ENCODE measurements around the gene NEGR1. TPM values are rescaled to one million over a fixed set of nuclear protein-coding genes. Genes with fewer than 3 reads are reported as not detected.

Gene NEGR1
- total and polyA plus RNA-seq, 9 of the 15 experiments (the other 6 are each of a cell fraction or from before 2014, with no cell fraction given): not detected

DNA sequence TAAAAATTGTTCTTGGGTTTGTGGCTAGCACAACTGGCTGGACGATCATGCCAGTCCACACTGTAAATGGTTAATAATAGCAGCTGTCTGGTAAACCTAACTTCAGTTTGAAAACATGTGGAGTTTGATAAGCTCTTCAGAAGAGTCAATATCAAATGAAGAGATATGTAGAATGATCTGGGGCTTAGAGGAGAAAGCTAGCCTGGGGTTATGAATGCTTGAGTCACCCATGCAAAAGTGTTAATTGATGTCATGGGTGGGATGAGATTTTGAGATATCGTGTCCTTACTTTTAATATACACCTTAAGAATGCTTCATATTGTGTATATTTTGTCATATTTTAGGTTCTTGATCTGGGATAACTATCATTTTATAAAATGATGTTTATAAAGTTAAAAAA, 646.8 kb downstream of the NEGR1 start:
- no peaks in the 10 kb centered on the region for H3K27me3 ChIP-seq (ENCODE audit: control insufficient read depth in 2 of 2, insufficient read depth in 2 of 2, low read length in 2 of 2)
- ChIA-PET CTCF (ENCODE audit: low intra/inter-chr PET ratio) (no interaction called here), POLR2A (no interaction called here)
- H2AFZ ChIP-seq (ENCODE audit: low read depth, low read length): no peak overlapping the region
- no peak for ATAC-seq
- no peak for DNase-seq (ENCODE audit: extremely low read depth in 1 of 4, low spot score in 3 of 4)
- H3K9ac ChIP-seq (ENCODE audit: insufficient read depth in 1 of 2, low read depth in 2 of 2, low read length in 2 of 2): no peak overlapping the region
- H3K9me1 ChIP-seq (ENCODE audit: control insufficient read depth, insufficient read depth, low read length): no peaks in the 10 kb centered on the region
- H4K20me1 ChIP-seq (replicated peaks; ENCODE audit: control insufficient read depth, insufficient read depth, low read length): no peaks in the 10 kb centered on the region
- intact Hi-C loops (cut with micrococcal nuclease) (no loop called here), in situ Hi-C loops (cut with MboI) (no loop called here)
- no TSS peak for BruUV-seq (replicated peaks)
- H3K4me3 ChIP-seq: no peak overlapping the region
- 4% methylated on average over 2 of the region's 2 CpGs for WGBS (ENCODE audit: insufficient coverage, low coverage, missing lambda C conversion rate)
- H3K4me1 ChIP-seq (replicated peaks in 1 of 2; ENCODE audit: control insufficient read depth in 2 of 2, insufficient read depth in 2 of 2, low read length in 2 of 2): no peaks in the 10 kb centered on the region
- no peak overlapping the region for H3K4me2 ChIP-seq (ENCODE audit: insufficient read depth, low read length)
- H3K36me3 ChIP-seq (ENCODE audit: control insufficient read depth, insufficient read depth, low read length): no peaks in the 10 kb centered on the region
- H3K9me3 ChIP-seq (replicated peaks; ENCODE audit: control insufficient read depth, insufficient read depth, low read depth, low read length): no peaks in the 10 kb centered on the region
- H3K27ac ChIP-seq (ENCODE audit: extremely low read depth, low read depth, low read length): no peak overlapping the region
- no peak for FAIRE-seq
- H3K79me2 ChIP-seq (ENCODE audit: control insufficient read depth, insufficient read depth, low read length): no peaks in the 10 kb centered on the region
- no peak for TF ChIP-seq RAD51 (IDR thresholded peaks at IDR 0.05; ENCODE audit: borderline replicate concordance, low read depth)
- TF ChIP-seq BRD9 (IDR thresholded peaks at IDR 0.05; ENCODE audit: low read depth, partially characterized antibody): no peak
- TF ChIP-seq ZNF124 (CRISPR knock-in tag; IDR thresholded peaks at IDR 0.05): no peak
- TF ChIP-seq, protein P1, sequence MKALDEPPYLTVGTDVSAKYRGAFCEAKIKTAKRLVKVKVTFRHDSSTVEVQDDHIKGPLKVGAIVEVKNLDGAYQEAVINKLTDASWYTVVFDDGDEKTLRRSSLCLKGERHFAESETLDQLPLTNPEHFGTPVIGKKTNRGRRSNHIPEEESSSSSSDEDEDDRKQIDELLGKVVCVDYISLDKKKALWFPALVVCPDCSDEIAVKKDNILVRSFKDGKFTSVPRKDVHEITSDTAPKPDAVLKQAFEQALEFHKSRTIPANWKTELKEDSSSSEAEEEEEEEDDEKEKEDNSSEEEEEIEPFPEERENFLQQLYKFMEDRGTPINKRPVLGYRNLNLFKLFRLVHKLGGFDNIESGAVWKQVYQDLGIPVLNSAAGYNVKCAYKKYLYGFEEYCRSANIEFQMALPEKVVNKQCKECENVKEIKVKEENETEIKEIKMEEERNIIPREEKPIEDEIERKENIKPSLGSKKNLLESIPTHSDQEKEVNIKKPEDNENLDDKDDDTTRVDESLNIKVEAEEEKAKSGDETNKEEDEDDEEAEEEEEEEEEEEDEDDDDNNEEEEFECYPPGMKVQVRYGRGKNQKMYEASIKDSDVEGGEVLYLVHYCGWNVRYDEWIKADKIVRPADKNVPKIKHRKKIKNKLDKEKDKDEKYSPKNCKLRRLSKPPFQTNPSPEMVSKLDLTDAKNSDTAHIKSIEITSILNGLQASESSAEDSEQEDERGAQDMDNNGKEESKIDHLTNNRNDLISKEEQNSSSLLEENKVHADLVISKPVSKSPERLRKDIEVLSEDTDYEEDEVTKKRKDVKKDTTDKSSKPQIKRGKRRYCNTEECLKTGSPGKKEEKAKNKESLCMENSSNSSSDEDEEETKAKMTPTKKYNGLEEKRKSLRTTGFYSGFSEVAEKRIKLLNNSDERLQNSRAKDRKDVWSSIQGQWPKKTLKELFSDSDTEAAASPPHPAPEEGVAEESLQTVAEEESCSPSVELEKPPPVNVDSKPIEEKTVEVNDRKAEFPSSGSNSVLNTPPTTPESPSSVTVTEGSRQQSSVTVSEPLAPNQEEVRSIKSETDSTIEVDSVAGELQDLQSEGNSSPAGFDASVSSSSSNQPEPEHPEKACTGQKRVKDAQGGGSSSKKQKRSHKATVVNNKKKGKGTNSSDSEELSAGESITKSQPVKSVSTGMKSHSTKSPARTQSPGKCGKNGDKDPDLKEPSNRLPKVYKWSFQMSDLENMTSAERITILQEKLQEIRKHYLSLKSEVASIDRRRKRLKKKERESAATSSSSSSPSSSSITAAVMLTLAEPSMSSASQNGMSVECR (CRISPR knock-in tag; IDR thresholded peaks at IDR 0.05): no peak
- no peak for TF ChIP-seq CREBBP (IDR thresholded peaks at IDR 0.05; ENCODE audit: low read depth, low read length)
- no peak for TF ChIP-seq ETS2 (tag; IDR thresholded peaks at IDR 0.05; ENCODE audit: borderline replicate concordance, poor library complexity, severe bottlenecking)
- no peak for TF ChIP-seq NELFE (IDR thresholded peaks at IDR 0.05; ENCODE audit: insufficient read depth, insufficient read length)
- TF ChIP-seq PTBP1 (IDR thresholded peaks at IDR 0.05; ENCODE audit: low read depth, low read length): no peak
- TF ChIP-seq, protein P2, sequence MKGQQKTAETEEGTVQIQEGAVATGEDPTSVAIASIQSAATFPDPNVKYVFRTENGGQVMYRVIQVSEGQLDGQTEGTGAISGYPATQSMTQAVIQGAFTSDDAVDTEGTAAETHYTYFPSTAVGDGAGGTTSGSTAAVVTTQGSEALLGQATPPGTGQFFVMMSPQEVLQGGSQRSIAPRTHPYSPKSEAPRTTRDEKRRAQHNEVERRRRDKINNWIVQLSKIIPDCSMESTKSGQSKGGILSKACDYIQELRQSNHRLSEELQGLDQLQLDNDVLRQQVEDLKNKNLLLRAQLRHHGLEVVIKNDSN (CRISPR knock-in tag; IDR thresholded peaks at IDR 0.05): no peak
- no peak for TF ChIP-seq OTX1 (CRISPR knock-in tag; IDR thresholded peaks at IDR 0.05)
